ENCODE measurements around the gene GFRA1.
"Not testable (repeated sequence)": the region's sequence is repeated elsewhere in the genome, so short reads cannot be mapped to it uniquely, and the experiment has no call there.

Gene GFRA1

DNA sequence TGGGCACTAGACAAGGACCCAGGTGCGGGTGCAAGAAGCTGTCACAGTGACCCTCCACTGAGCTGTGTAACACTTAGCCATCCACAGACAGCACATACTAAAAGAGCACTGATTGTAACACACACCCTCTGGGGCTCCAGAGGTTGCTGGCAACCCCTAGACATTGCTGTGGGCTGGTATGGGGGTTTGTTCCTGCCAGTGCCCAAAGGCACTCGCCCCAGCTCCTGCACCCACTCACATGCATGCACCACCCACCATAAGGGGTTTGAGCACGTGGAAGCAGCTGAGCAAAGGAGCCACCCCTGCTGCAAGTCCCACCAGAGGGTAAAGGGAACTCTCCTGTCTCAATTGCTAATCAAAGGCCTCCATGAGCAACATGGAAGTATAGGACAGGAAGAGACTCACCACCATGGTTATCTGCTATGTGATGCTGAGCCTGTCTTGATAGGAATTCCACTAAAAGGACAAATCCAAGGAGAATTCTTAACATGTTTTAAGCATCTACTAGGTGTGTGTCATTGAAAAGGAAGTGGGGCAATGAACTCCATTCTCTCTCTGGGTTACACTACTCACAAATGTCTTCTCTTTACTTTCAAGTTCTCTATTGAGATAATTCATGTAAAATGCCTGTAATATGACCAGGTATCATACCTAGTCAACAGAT is 103.1 kb downstream of the GFRA1 start:
- H2AFZ ChIP-seq (ENCODE audit: low read length) = no peak overlapping the region
- H3K9ac ChIP-seq (ENCODE audit: low read length) = no peak overlapping the region
- H3K36me3 ChIP-seq (ENCODE audit: insufficient read depth, low read length) = no peaks in the 10 kb centered on the region
- no peak overlapping the region for H3K4me2 ChIP-seq (ENCODE audit: low read length)
- H3K4me1 ChIP-seq (ENCODE audit: insufficient read depth, low read length, severe bottlenecking) = no peaks in the 10 kb centered on the region
- no peaks in the 10 kb centered on the region for H4K20me1 ChIP-seq (ENCODE audit: insufficient read depth, low read length)
- H3K27ac ChIP-seq (ENCODE audit: low read depth, low read length, poor library complexity, severe bottlenecking) = no peak overlapping the region
- no peak for TF ChIP-seq EZH2 (IDR thresholded peaks at IDR 0.05; ENCODE audit: borderline replicate concordance, low read length)
- TF ChIP-seq, protein P1, sequence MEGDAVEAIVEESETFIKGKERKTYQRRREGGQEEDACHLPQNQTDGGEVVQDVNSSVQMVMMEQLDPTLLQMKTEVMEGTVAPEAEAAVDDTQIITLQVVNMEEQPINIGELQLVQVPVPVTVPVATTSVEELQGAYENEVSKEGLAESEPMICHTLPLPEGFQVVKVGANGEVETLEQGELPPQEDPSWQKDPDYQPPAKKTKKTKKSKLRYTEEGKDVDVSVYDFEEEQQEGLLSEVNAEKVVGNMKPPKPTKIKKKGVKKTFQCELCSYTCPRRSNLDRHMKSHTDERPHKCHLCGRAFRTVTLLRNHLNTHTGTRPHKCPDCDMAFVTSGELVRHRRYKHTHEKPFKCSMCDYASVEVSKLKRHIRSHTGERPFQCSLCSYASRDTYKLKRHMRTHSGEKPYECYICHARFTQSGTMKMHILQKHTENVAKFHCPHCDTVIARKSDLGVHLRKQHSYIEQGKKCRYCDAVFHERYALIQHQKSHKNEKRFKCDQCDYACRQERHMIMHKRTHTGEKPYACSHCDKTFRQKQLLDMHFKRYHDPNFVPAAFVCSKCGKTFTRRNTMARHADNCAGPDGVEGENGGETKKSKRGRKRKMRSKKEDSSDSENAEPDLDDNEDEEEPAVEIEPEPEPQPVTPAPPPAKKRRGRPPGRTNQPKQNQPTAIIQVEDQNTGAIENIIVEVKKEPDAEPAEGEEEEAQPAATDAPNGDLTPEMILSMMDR (IDR thresholded peaks at IDR 0.05; ENCODE audit: low read length) = no peak
- H3K4me3 ChIP-seq (ENCODE audit: low read depth, low read length, poor library complexity, severe bottlenecking) = no peak overlapping the region
- no peaks in the 10 kb centered on the region for H3K9me3 ChIP-seq (ENCODE audit: low read length)
- H3K79me2 ChIP-seq (ENCODE audit: insufficient read depth, low read length) = no peaks in the 10 kb centered on the region
- H3F3A ChIP-seq (ENCODE audit: insufficient read depth, low read length) = no peaks in the 10 kb centered on the region
- H3K27me3 ChIP-seq (ENCODE audit: insufficient read depth, low read length) = no peaks in the 10 kb centered on the region; the same call in 1 of the 2 replicates
- H3K9me2 ChIP-seq (ENCODE audit: low read depth, low read length) = no peaks in the 10 kb centered on the region

DNA sequence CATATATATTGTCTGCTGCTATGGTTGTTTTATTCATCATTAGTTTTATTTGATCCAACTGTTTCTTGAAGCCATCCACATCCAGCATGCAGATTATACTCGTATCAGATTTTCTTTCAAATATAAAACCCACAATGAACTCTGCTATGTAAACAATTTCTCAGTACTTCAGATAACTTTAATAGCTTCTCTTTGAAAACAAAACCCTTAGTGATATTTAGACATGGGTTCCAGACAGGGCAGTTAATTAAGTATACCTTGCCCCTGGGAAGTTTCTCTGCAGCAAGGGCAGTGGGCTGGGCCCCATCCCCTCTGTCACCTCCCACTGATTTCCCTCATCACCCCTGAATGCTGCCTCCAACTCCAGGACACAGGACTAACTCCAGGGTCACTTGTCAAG is 104.3 kb downstream of the GFRA1 start:
- H3K4me3 ChIP-seq (ENCODE audit: low read depth, low read length, poor library complexity, severe bottlenecking) = no peak overlapping the region
- H3K27ac ChIP-seq (ENCODE audit: low read depth, low read length, poor library complexity, severe bottlenecking) = no peak overlapping the region
- H3K4me2 ChIP-seq (ENCODE audit: low read length) = no peak overlapping the region
- H3F3A ChIP-seq (ENCODE audit: insufficient read depth, low read length) = no peaks in the 10 kb centered on the region
- no peak for TF ChIP-seq EZH2 (IDR thresholded peaks at IDR 0.05; ENCODE audit: borderline replicate concordance, low read length)
- TF ChIP-seq, protein P1 (IDR thresholded peaks at IDR 0.05; ENCODE audit: low read length) = no peak
- H2AFZ ChIP-seq (ENCODE audit: low read length) = no peak overlapping the region
- H3K9me2 ChIP-seq (ENCODE audit: low read depth, low read length) = no peaks in the 10 kb centered on the region
- H3K4me1 ChIP-seq (ENCODE audit: insufficient read depth, low read length, severe bottlenecking) = no peaks in the 10 kb centered on the region
- H3K79me2 ChIP-seq (ENCODE audit: insufficient read depth, low read length) = no peaks in the 10 kb centered on the region
- H3K27me3 ChIP-seq (ENCODE audit: insufficient read depth, low read length) = no peaks in the 10 kb centered on the region; the same call in 1 of the 2 replicates
- no peaks in the 10 kb centered on the region for H3K36me3 ChIP-seq (ENCODE audit: insufficient read depth, low read length)
- no peaks in the 10 kb centered on the region for H3K9me3 ChIP-seq (ENCODE audit: low read length)
- H3K9ac ChIP-seq (ENCODE audit: low read length) = no peak overlapping the region
- H4K20me1 ChIP-seq (ENCODE audit: insufficient read depth, low read length) = no peaks in the 10 kb centered on the region

DNA sequence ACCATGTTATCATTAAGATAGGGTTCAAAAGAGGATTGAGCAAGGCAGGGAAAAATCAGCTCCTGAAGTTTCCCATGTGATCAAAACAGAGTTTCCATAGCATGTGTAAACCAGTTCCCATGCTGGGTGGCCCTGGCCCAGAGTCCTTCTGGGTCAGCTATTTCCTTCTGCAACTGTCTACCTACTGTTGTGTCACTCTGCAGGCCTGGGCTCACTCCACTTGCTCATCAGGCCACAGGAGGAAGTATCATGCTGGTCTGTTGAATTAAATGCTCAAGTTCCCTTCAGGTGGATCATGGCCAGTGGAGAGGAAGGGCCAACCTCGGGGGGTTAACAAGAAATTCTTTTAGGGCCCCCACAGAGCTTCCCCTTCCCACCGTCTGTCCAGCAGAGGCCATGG is 104.7 kb downstream of the GFRA1 start:
- TF ChIP-seq, protein P1 (IDR thresholded peaks at IDR 0.05; ENCODE audit: low read length) = no peak
- TF ChIP-seq EZH2 (IDR thresholded peaks at IDR 0.05; ENCODE audit: borderline replicate concordance, low read length) = no peak
- no peak overlapping the region for H2AFZ ChIP-seq (ENCODE audit: low read length)
- H3K9me2 ChIP-seq (ENCODE audit: low read depth, low read length) = no peaks in the 10 kb centered on the region
- no peaks in the 10 kb centered on the region for H3K36me3 ChIP-seq (ENCODE audit: insufficient read depth, low read length)
- no peak overlapping the region for H3K4me3 ChIP-seq (ENCODE audit: low read depth, low read length, poor library complexity, severe bottlenecking)
- no peak overlapping the region for H3K27ac ChIP-seq (ENCODE audit: low read depth, low read length, poor library complexity, severe bottlenecking)
- H3K4me2 ChIP-seq (ENCODE audit: low read length) = no peak overlapping the region
- no peaks in the 10 kb centered on the region for H3F3A ChIP-seq (ENCODE audit: insufficient read depth, low read length)
- no peak overlapping the region for H3K9ac ChIP-seq (ENCODE audit: low read length)
- H4K20me1 ChIP-seq (ENCODE audit: insufficient read depth, low read length) = no peaks in the 10 kb centered on the region
- H3K4me1 ChIP-seq (ENCODE audit: insufficient read depth, low read length, severe bottlenecking) = no peaks in the 10 kb centered on the region
- no peaks in the 10 kb centered on the region for H3K79me2 ChIP-seq (ENCODE audit: insufficient read depth, low read length)
- no peaks in the 10 kb centered on the region for H3K9me3 ChIP-seq (ENCODE audit: low read length)
- H3K27me3 ChIP-seq (ENCODE audit: insufficient read depth, low read length) = no peaks in the 10 kb centered on the region; the same call in 1 of the 2 replicates

DNA sequence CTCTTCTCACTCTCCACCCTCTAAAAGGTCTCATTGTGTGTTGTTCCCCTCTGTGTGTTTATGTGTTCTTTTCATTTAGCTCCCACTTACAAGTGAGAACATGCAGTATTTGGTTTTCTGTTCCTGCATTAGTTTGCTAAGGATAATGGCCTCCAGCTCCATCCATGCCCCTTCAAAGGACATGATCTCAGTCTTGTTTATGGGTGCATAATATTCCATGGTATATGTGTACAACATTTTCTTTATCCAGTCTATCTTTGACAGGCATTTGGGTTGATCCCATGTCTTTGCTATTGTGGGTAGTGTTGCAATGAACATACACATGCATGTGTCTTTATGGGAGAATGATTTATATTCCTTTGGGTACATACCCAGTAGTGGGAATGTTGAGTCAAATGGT is 107.1 kb downstream of the GFRA1 start:
- not testable (repeated sequence) for H3K36me3 ChIP-seq (ENCODE audit: insufficient read depth, low read length); H2AFZ ChIP-seq (ENCODE audit: low read length); H3K9ac ChIP-seq (ENCODE audit: low read length); H3K4me3 ChIP-seq (ENCODE audit: low read depth, low read length, poor library complexity, severe bottlenecking); H3K27ac ChIP-seq (ENCODE audit: low read depth, low read length, poor library complexity, severe bottlenecking); H3K27me3 ChIP-seq (ENCODE audit: insufficient read depth, low read length); H4K20me1 ChIP-seq (ENCODE audit: insufficient read depth, low read length); H3K4me2 ChIP-seq (ENCODE audit: low read length); H3K9me2 ChIP-seq (ENCODE audit: low read depth, low read length); H3K4me1 ChIP-seq (ENCODE audit: insufficient read depth, low read length, severe bottlenecking); H3F3A ChIP-seq (ENCODE audit: insufficient read depth, low read length); H3K9me3 ChIP-seq (ENCODE audit: low read length); H3K79me2 ChIP-seq (ENCODE audit: insufficient read depth, low read length)

All from OCI-LY1 (cell line).